H1 (cell line): ENCODE data around the gene CDYL2. TPM values are rescaled to one million over a fixed set of nuclear protein-coding genes. Genes with fewer than 3 reads are reported as not detected.

Source experiments
- CTCF ChIA-PET: fragments of 300-600 bp; sonication (Branson Sonifier 250); formaldehyde crosslinking; loops from one replicate; lab custom pipeline; 2021; ENCODE audit not compliant: partially characterized antibody; lab: Charles Lee
- POLR2A ChIA-PET: fragments of 300-600 bp; sonication (Branson Sonifier 250); formaldehyde crosslinking; loops from one replicate; lab custom pipeline; 2021; ENCODE audit warnings: inconsistent platforms; ENCODE audit not compliant: partially characterized antibody; lab: Charles Lee
- DNase-seq, 2 experiments: peaks; one replicate each; pipeline versions ENCODE4 v3.0.0 to v3.0.0-alpha.2; 2010 to 2022; ENCODE audit warnings: low spot score in 2 of 2, low read depth in 1 of 2, mixed read lengths in 1 of 2
- FAIRE-seq: peaks from 2 replicates; lab custom pipeline; 2011; peaks lifted over from hg19 to GRCh38; lab: Jason Lieb, UNC
- H2AFZ ChIP-seq: 2 replicates; pipeline ENCODE4 v1.8.1; 2012; ENCODE audit warnings: low read length, inconsistent platforms
- H2AK5ac ChIP-seq: 2 replicates; pipeline ENCODE4 v1.6.1; 2013; ENCODE audit warnings: low read depth, low read length
- H2BK120ac ChIP-seq: replicated peaks from 2 replicates; pipeline ENCODE3; 2013; ENCODE audit warnings: low read depth, low read length, inconsistent platforms
- H2BK12ac ChIP-seq: 2 replicates; pipeline ENCODE4 v1.6.1; 2013; ENCODE audit warnings: low read depth, low read length
- H2BK15ac ChIP-seq: 2 replicates; pipeline ENCODE4 v1.6.1; 2013; ENCODE audit warnings: low read length
- H2BK20ac ChIP-seq: 2 replicates; pipeline ENCODE4 v1.6.1; 2013; ENCODE audit warnings: low read length
- H2BK5ac ChIP-seq: 2 replicates; pipeline ENCODE4 v1.6.1; 2013; ENCODE audit warnings: low read depth, low read length
- H3K14ac ChIP-seq: 2 replicates; pipeline ENCODE4 v1.6.1; 2013; ENCODE audit warnings: inconsistent platforms; ENCODE audit not compliant: insufficient read length
- H3K18ac ChIP-seq: 2 replicates; pipeline ENCODE4 v1.6.1; 2013; ENCODE audit warnings: low read length; ENCODE audit errors: extremely low read depth
- H3K23ac ChIP-seq: 2 replicates; pipeline ENCODE4 v1.6.1; 2013; ENCODE audit warnings: inconsistent platforms; ENCODE audit not compliant: insufficient read length
- H3K23me2 ChIP-seq: 2 replicates; pipeline ENCODE4 v1.6.1; 2013; ENCODE audit warnings: low read depth, low read length
- H3K27ac ChIP-seq: 2 replicates; pipeline ENCODE4 v1.6.1; 2011; ENCODE audit warnings: low read depth, low read length, inconsistent platforms
- H3K27me3 ChIP-seq, 4 experiments: replicated peaks in 1 of 4; 1 replicate in 1 of 4; 2 replicates in 3 of 4; pipeline versions ENCODE4 v1.6.1 to v1.8.1; 2011 to 2013; ENCODE audit warnings: low read length in 3 of 4, mild to moderate bottlenecking in 3 of 4, inconsistent platforms in 2 of 4, mixed read lengths in 2 of 4, moderate library complexity in 1 of 4; ENCODE audit not compliant: control insufficient read depth in 3 of 4, insufficient read depth in 3 of 4; ENCODE audit errors: extremely low read depth in 1 of 4
- H3K36me3 ChIP-seq, 4 experiments: 2 replicates each; pipeline versions ENCODE4 v1.6.1 to v1.8.1; 2011 to 2013; ENCODE audit warnings: mild to moderate bottlenecking in 4 of 4, low read length in 3 of 4, moderate library complexity in 2 of 4, control low read depth in 1 of 4, inconsistent platforms in 1 of 4; ENCODE audit not compliant: insufficient read depth in 4 of 4, control insufficient read depth in 2 of 4
- H3K4ac ChIP-seq: replicated peaks from 2 replicates; pipeline ENCODE3; 2013; ENCODE audit warnings: low read length, low read depth, mixed read lengths, inconsistent platforms; ENCODE audit not compliant: insufficient read length
- H3K4me1 ChIP-seq, 4 experiments: replicated peaks in 1 of 4; 1 replicate in 1 of 4; 2 replicates in 3 of 4; pipeline versions ENCODE4 v1.6.1 to v1.8.1; 2011 to 2013; ENCODE audit warnings: low read length in 3 of 4, inconsistent platforms in 2 of 4, mixed read lengths in 1 of 4; ENCODE audit not compliant: insufficient read depth in 4 of 4, control insufficient read depth in 3 of 4
- H3K4me2 ChIP-seq, 2 experiments: 2 replicates each; pipeline versions ENCODE4 v1.6.1 to v1.8.1; 2011 to 2013; ENCODE audit warnings: low read depth in 2 of 2, low read length in 2 of 2, control low read depth in 1 of 2, inconsistent platforms in 1 of 2, mild to moderate bottlenecking in 1 of 2; ENCODE audit not compliant: insufficient read depth in 1 of 2
- H3K4me3 ChIP-seq, 4 experiments: fragments of 200-600, 300-600 bp in 1 of 4; sonication (generic), shearing (Covaris generic), sonication (Bioruptor Twin) in 1 of 4; 2 replicates each; pipeline versions ENCODE4 v1.5.1 to v1.8.1; 2011 to 2016; ENCODE audit warnings: low read length in 4 of 4, low read depth in 3 of 4, control low read depth in 2 of 4, inconsistent platforms in 2 of 4, mild to moderate bottlenecking in 2 of 4, mixed read lengths in 1 of 4, moderate library complexity in 1 of 4; ENCODE audit not compliant: insufficient read depth in 2 of 4; ENCODE audit errors: extremely low read depth in 1 of 4
- H3K56ac ChIP-seq: replicated peaks from 2 replicates; pipeline ENCODE3; 2013; ENCODE audit warnings: low read depth, mild to moderate bottlenecking, mixed read lengths, low read length, inconsistent platforms; ENCODE audit not compliant: insufficient read length
- H3K79me1 ChIP-seq: 2 replicates; pipeline ENCODE4 v1.6.1; 2013; ENCODE audit warnings: low read depth, low read length, control low read depth
- H3K79me2 ChIP-seq, 2 experiments: 2 replicates each; pipeline versions ENCODE4 v1.6.1 to v1.8.1; 2012 to 2013; ENCODE audit warnings: low read length in 2 of 2, mild to moderate bottlenecking in 2 of 2, inconsistent platforms in 1 of 2; ENCODE audit not compliant: insufficient read depth in 2 of 2, control insufficient read depth in 1 of 2
- H3K9ac ChIP-seq, 4 experiments: replicated peaks in 1 of 4; 1 replicate in 1 of 4; 2 replicates in 3 of 4; pipeline versions ENCODE4 v1.6.1 to v1.8.1; 2011 to 2013; ENCODE audit warnings: low read depth in 3 of 4, low read length in 3 of 4, control low read depth in 2 of 4, mild to moderate bottlenecking in 2 of 4, moderate library complexity in 2 of 4, inconsistent platforms in 1 of 4; ENCODE audit errors: extremely low read depth in 1 of 4
- H3K9me3 ChIP-seq, 2 experiments: 2 replicates each; pipeline versions ENCODE4 v1.6.1 to v1.8.1; 2012 to 2013; ENCODE audit warnings: mild to moderate bottlenecking in 2 of 2, moderate library complexity in 2 of 2, control low read depth in 1 of 2, inconsistent platforms in 1 of 2, low read depth in 1 of 2, low read length in 1 of 2, mixed read lengths in 1 of 2; ENCODE audit not compliant: insufficient read depth in 2 of 2
- H4K20me1 ChIP-seq, 2 experiments: replicated peaks in 1 of 2; 2 replicates each; pipeline versions ENCODE3 to v1.8.1; 2011 to 2013; ENCODE audit warnings: inconsistent platforms in 2 of 2, low read length in 2 of 2, mild to moderate bottlenecking in 1 of 2; ENCODE audit not compliant: insufficient read depth in 2 of 2, control insufficient read depth in 1 of 2
- H4K5ac ChIP-seq: 2 replicates; pipeline ENCODE4 v1.6.1; 2013; ENCODE audit warnings: low read length, low read depth, mixed read lengths, inconsistent platforms; ENCODE audit not compliant: insufficient read length
- H4K8ac ChIP-seq: 2 replicates; pipeline ENCODE4 v1.8.0; 2013; ENCODE audit warnings: mild to moderate bottlenecking, moderate library complexity, low read length, inconsistent platforms; ENCODE audit not compliant: insufficient read depth; ENCODE audit errors: extremely low read depth
- H4K91ac ChIP-seq: replicated peaks from 2 replicates; pipeline ENCODE3; 2013; ENCODE audit warnings: low read length, mixed read lengths, inconsistent platforms; ENCODE audit not compliant: insufficient read length
- NRF1 ChIP-seq: IDR thresholded peaks from 2 replicates; pipeline ENCODE4 v1.6.1; 2011; ENCODE audit warnings: mild to moderate bottlenecking, low read depth, low read length, improper control_type of control experiment
- WGBS, 2 experiments: shearing (Covaris generic) in 1 of 2; methylation state at CpG; one replicate each; pipeline versions ENCODE4 v1.1.6 to v1.1.7; 2013 to 2015; ENCODE audit warnings: low lambda C conversion rate in 2 of 2, mixed read lengths in 2 of 2, inconsistent platforms in 1 of 2, low coverage in 1 of 2, missing lambda C conversion rate in 1 of 2; ENCODE audit not compliant: insufficient replicate concordance in 2 of 2, insufficient coverage in 1 of 2, insufficient read length in 1 of 2; ENCODE audit errors: extremely low coverage in 1 of 2, missing lambda C conversion rate in 1 of 2; 5-methylcytosine and 5-hydroxymethylcytosine counted together
- polyA plus RNA-seq, 7 experiments: library from polyadenylated mRNA; depleted of rRNA in 3 of 7; stranded (reverse) in 5 of 7; unstranded in 2 of 7; fragments of >200 nt in 5 of 7; fragments of 200-250 nt in 2 of 7; gene quantifications; 1 replicate in 5 of 7; 2 replicates in 1 of 7; 4 replicates in 1 of 7; pipeline versions ENCODE4 v1.2.1 to v1.2.3, GENCODE V29; 2011 to 2013; ENCODE audit warnings: missing spikeins in 2 of 7, mixed read lengths in 2 of 7
- total RNA-seq: library from RNA; stranded (reverse); fragmentation: NEBNext Ultra II Directional; extraction: Animal tissue kit (Norgen Biotek cat#: 25700); gene quantifications from 2 replicates; pipeline ENCODE4 v1.2.1, GENCODE V29; 2021

Gene CDYL2
- total and polyA plus RNA-seq, 2 of the 8 experiments (the other 6 are each of a cell fraction or from before 2014, with no cell fraction given), result 0.33 to 5.3 TPM

GRCh38 chr16:80742331-80742730 is 62.1 kb downstream of the CDYL2 start:
- CTCF ChIA-PET, result no interaction called here
- no peak for TF ChIP-seq NRF1

More at GRCh38 chr16:80742331-80742730, 62.1 kb downstream of the CDYL2 start:
- no peaks in the 10 kb centered on the region for H3K4me1 ChIP-seq
- H2BK120ac ChIP-seq, result no peak overlapping the region
- no peak for FAIRE-seq
- H3K27me3 ChIP-seq, result no peaks in the 10 kb centered on the region
- POLR2A ChIA-PET, result no interaction called here
- H2BK15ac ChIP-seq, result no peak overlapping the region
- H3K23ac ChIP-seq, result no peak overlapping the region
- H3K18ac ChIP-seq, result no peak overlapping the region
- no peak overlapping the region for H3K9ac ChIP-seq
- H3K4ac ChIP-seq, result no peak overlapping the region
- no peak overlapping the region for H3K4me3 ChIP-seq
- no peaks in the 10 kb centered on the region for H3K36me3 ChIP-seq
- no peak overlapping the region for H2BK12ac ChIP-seq
- peaks cover 9% of the 10 kb centered on the region; the same call in 1 of the 2 replicates for H3K23me2 ChIP-seq
- no peak overlapping the region for H4K91ac ChIP-seq
- no peak overlapping the region for H2BK5ac ChIP-seq
- WGBS, 2 experiments, result 78 to 100% methylated on average over 2 of the region's 2 CpGs
- no peak overlapping the region for H4K5ac ChIP-seq
- no peak overlapping the region for H2BK20ac ChIP-seq
- H4K20me1 ChIP-seq, result no peaks in the 10 kb centered on the region
- DNase-seq, result no peak
- H3K27ac ChIP-seq, result no peak overlapping the region
- H2AK5ac ChIP-seq, result no peak overlapping the region
- no peaks in the 10 kb centered on the region for H3K79me2 ChIP-seq
- H3K56ac ChIP-seq, result peak overlapping the region; percentile 3
- no peak overlapping the region for H3K14ac ChIP-seq
- no peak overlapping the region for H3K4me2 ChIP-seq
- H3K79me1 ChIP-seq, result no peaks in the 10 kb centered on the region
- H2AFZ ChIP-seq, result no peak overlapping the region
- H3K9me3 ChIP-seq, result peaks cover 31 to 44% of the 10 kb centered on the region in 2 experiments
- no peak overlapping the region for H4K8ac ChIP-seq
